HG03571 (cell line): ENCODE measurements around the gene SPATA31A6.
"Not testable (repeated sequence)": the region's sequence is repeated elsewhere in the genome, so short reads cannot be mapped to it uniquely, and the experiment has no call there.

Experiments used
- ATAC-seq: cut with Tn5 transposase; IDR thresholded peaks from one replicate; pipeline ENCODE4 v1.9.1; 2021; ENCODE audit not compliant: unreplicated experiment

SPATA31A6 gene

GRCh38 chr9:42183359-42183758 is at the start of gene SPATA31A6:
TSS of gene SPATA31A6 (plus strand) at chr9:42183659. CDS start at chr9:42183688, 29 bp downstream.
- not testable (repeated sequence) for ATAC-seq

GRCh38 chr9:42160299-42160698 is 23.2 kb upstream of the SPATA31A6 start:
- not testable (repeated sequence) for ATAC-seq

GRCh38 chr9:42219861-42220260 is 36.4 kb downstream of the SPATA31A6 start:
- not testable (repeated sequence) for ATAC-seq

- ATAC-seq, result not testable (repeated sequence)
Measured at GRCh38 chr9:42223230-42223629, 39.8 kb downstream of the SPATA31A6 start.

GRCh38 chr9:42233031-42233430 is 49.6 kb downstream of the SPATA31A6 start:
- not testable (repeated sequence) for ATAC-seq

GRCh38 chr9:42234610-42235009 is 51.2 kb downstream of the SPATA31A6 start:
- not testable (repeated sequence) for ATAC-seq

GRCh38 chr9:42235352-42235991 is 52.0 kb downstream of the SPATA31A6 start:
- ATAC-seq, result not testable (repeated sequence)

- ATAC-seq, result not testable (repeated sequence)
Measured at GRCh38 chr9:42236097-42236496, 52.6 kb downstream of the SPATA31A6 start.

- not testable (repeated sequence) for ATAC-seq
Measured at GRCh38 chr9:42237381-42237780, 53.9 kb downstream of the SPATA31A6 start.

GRCh38 chr9:42238862-42239261 is 55.4 kb downstream of the SPATA31A6 start:
- ATAC-seq, result not testable (repeated sequence)
